Neural crest cell (in vitro differentiated cells): ENCODE results near the gene PI3. TPM values are rescaled to one million over a fixed set of nuclear protein-coding genes. Genes with fewer than 3 reads are reported as not detected.

Source experiments
- DNase-seq: peaks from one replicate; pipeline ENCODE4 v3.0.0; 2021; ENCODE audit warnings: low read depth, mixed read lengths, low spot score
- H3K27ac Mint-ChIP-seq: one replicate; pipeline ENCODE4 v1.8.0; 2021; ENCODE audit warnings: mild to moderate bottlenecking, mixed read lengths; ENCODE audit not compliant: unreplicated experiment
- H3K27me3 Mint-ChIP-seq: 2 replicates; pipeline ENCODE4 v1.8.0; 2021; ENCODE audit warnings: low read depth, mild to moderate bottlenecking, mixed read lengths
- H3K36me3 Mint-ChIP-seq: 2 replicates; pipeline ENCODE4 v1.8.0; 2021; ENCODE audit warnings: low read depth, mild to moderate bottlenecking, mixed read lengths
- H3K4me1 Mint-ChIP-seq: 2 replicates; pipeline ENCODE4 v1.8.0; 2021; ENCODE audit warnings: mixed read lengths
- H3K4me3 Mint-ChIP-seq: one replicate; pipeline ENCODE4 v1.8.0; 2021; ENCODE audit warnings: mild to moderate bottlenecking, mixed read lengths
- H3K9me3 Mint-ChIP-seq: 2 replicates; pipeline ENCODE4 v1.8.0; 2021; ENCODE audit warnings: mixed read lengths
- CTCF ChIP-seq: fragments of 200-600 bp; sonication (generic); conservative IDR thresholded peaks from 2 replicates; pipeline ENCODE4 v1.5.0; 2021; ENCODE audit warnings: antibody characterized with exemption, mild to moderate bottlenecking
- total RNA-seq: library from RNA; stranded (reverse); gene quantifications from 2 replicates; pipeline ENCODE4 v1.2.1, GENCODE V29; 2021

Gene PI3
- total RNA-seq, 1 donor from 2014 or later, result not detected

DNA sequence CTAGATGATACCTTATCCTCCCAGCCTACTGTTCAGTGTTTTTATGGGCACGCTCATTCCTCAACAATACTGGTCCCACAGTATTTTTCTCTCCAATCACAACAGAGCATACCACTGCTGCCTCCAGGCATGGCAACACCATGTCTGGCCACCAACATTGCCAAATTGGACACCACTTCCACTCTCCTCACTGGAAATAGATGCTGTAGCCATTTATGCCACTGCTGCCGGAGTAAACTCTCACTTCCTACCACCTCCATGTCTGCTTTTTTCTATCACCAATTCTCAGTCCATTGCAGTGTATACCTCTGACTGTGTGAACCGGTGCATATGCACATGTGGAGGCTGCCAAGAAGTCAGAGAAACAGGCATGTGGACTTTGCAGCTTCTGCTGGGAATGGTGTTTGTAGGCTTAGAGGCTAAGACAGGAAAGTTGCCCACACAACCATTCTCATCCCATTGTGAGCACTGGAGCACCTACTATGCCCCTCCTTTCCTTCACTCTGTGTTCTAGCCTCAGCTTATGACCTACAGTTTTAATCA lies 14.4 kb downstream of the PI3 start:
- no peak for DNase-seq
- H3K9me3 Mint-ChIP-seq, result no peaks in the 10 kb centered on the region
- no peak for TF ChIP-seq CTCF
- H3K27me3 Mint-ChIP-seq, result peaks cover 7% of the 10 kb centered on the region
- no peak overlapping the region for H3K4me3 Mint-ChIP-seq
- no peak overlapping the region for H3K27ac Mint-ChIP-seq
- H3K4me1 Mint-ChIP-seq, result peaks cover 3% of the 10 kb centered on the region
- no peaks in the 10 kb centered on the region for H3K36me3 Mint-ChIP-seq

- no peak overlapping the region for H3K4me3 Mint-ChIP-seq
- DNase-seq, result no peak
- H3K27ac Mint-ChIP-seq, result no peak overlapping the region
- peaks cover 7% of the 10 kb centered on the region for H3K27me3 Mint-ChIP-seq
- no peaks in the 10 kb centered on the region for H3K36me3 Mint-ChIP-seq
- TF ChIP-seq CTCF, result no peak
- H3K4me1 Mint-ChIP-seq, result peaks cover 3% of the 10 kb centered on the region
- no peaks in the 10 kb centered on the region for H3K9me3 Mint-ChIP-seq
Measured at GRCh38 chr20:45189861-45190260, 15.2 kb downstream of the PI3 start.

DNA sequence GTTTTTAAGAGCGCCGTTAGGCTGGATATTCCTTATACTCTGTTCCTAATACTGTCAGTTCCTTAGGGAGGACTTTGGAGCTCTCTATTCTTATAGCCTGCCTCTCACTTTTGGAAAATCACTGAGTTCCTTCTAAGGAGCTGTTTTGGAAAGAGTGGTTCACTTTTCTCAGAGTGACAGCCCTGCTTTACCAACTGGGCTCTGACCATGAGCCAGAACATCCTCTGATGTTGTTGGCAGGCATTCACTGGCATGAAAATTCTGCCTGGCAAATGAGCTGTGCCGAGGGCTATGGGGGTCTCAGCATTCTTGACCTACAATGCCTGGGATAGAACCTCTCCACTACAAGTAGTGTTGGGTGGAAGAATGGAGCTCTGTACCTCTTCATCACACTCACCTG lies 17.2 kb downstream of the PI3 start:
- no peak overlapping the region for H3K27ac Mint-ChIP-seq
- peaks cover 7% of the 10 kb centered on the region for H3K27me3 Mint-ChIP-seq
- no peak for DNase-seq
- H3K4me1 Mint-ChIP-seq, result peaks cover 3% of the 10 kb centered on the region
- no peaks in the 10 kb centered on the region for H3K36me3 Mint-ChIP-seq
- H3K4me3 Mint-ChIP-seq, result no peak overlapping the region
- no peak for TF ChIP-seq CTCF
- H3K9me3 Mint-ChIP-seq, result no peaks in the 10 kb centered on the region

GRCh38 chr20:45193331-45193730 lies 18.6 kb downstream of the PI3 start:
- H3K27ac Mint-ChIP-seq, result no peak overlapping the region
- TF ChIP-seq CTCF, result no peak
- DNase-seq, result no peak
- peaks cover 10% of the 10 kb centered on the region for H3K27me3 Mint-ChIP-seq
- H3K36me3 Mint-ChIP-seq, result no peaks in the 10 kb centered on the region
- H3K4me1 Mint-ChIP-seq, result peaks cover 3% of the 10 kb centered on the region
- H3K9me3 Mint-ChIP-seq, result no peaks in the 10 kb centered on the region
- H3K4me3 Mint-ChIP-seq, result no peak overlapping the region

DNA sequence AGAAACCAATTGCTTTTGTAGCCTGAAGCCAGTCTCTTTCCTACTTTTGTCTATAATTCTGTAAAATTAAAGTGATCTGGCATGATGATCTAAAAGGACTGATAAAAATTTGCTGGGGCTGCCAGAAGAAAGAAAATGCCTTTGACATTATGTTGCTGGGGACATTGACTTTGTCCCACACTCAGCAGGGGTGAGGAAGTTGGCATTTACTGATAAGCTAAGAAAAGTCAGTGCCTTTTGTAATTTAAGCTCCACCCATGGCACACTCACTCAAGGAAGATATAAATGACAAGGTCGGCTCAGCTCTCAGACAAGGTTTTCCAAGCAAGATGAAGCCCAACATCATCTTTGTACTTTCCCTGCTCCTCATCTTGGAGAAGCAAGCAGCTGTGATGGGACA lies 32.0 kb downstream of the PI3 start, which contains the start of gene SEMG1:
Gene SEMG1 (plus strand): TSS at position 309 of the 400 bp plus-strand sequence. CDS start 21 bp downstream, at position 330.
- no peaks in the 10 kb centered on the region for H3K36me3 Mint-ChIP-seq
- peaks cover 7% of the 10 kb centered on the region for H3K9me3 Mint-ChIP-seq
- peaks cover 54% of the 10 kb centered on the region for H3K27me3 Mint-ChIP-seq
- no peak for TF ChIP-seq CTCF
- H3K4me3 Mint-ChIP-seq, result no peak within 1 kb of the TSS
- H3K27ac Mint-ChIP-seq, result no peak within 1 kb of the TSS
- no peaks in the 10 kb centered on the region for H3K4me1 Mint-ChIP-seq
- no peak for DNase-seq
